Stimulated activated CD8-positive, alpha-beta memory T cell treated with anti-CD3 and anti-CD28 coated beads, Interleukin-7, amount 100 ng/mL, for 4 hours (primary cell): ENCODE results near the gene KRT6A.
"Not testable (repeated sequence)": the region's sequence is repeated elsewhere in the genome, so short reads cannot be mapped to it uniquely, and the experiment has no call there.

Source experiments
- DNase-seq, 2 donors: peaks; one replicate each; pipeline ENCODE4 v3.0.0-alpha.2; 2020; ENCODE audit warnings: low read depth in 2 of 2

The KRT6A gene

DNA sequence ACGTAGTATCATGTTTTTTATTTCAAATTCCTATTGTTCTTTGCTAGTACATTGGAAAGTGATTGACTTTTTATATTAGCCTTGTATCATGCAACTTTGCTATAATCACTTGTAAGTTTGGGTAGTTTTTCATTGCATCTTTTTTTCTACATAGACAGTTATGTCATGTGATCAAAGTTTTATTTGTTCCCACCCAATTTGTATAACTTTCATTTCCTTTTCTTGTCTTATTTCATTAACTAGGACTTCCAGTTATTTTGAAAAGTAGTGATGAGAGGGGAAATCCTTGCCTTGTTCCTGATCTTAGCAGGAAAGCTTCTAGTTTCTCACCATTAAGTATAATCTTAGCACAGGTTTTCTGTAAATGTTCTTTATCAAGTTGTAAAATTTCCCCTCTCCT is 9.8 kb upstream of the KRT6A start:
- DNase-seq: no peak

DNA sequence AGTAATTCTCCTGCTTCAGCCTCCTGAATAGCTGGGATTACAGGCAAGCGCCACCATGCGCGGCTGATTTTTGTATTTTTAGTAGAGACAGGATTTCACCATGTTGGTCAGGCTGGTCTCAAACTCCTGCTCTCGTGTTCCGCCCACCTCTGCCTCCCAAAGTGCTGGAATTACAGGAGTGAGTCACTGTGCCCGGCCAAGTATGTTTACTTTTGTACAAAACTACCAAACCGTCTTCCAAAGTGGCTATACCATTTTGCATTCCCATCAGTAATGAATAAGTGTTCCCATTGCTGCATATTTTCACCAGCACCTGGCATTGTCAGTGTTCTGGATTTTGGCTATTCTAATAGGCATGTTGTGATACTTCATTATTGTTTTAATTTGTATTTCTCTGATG is 8.4 kb upstream of the KRT6A start:
- DNase-seq: no peak

GRCh38 chr12:52500574-52500973 is 7.5 kb upstream of the KRT6A start:
- not testable (repeated sequence) for DNase-seq

DNA sequence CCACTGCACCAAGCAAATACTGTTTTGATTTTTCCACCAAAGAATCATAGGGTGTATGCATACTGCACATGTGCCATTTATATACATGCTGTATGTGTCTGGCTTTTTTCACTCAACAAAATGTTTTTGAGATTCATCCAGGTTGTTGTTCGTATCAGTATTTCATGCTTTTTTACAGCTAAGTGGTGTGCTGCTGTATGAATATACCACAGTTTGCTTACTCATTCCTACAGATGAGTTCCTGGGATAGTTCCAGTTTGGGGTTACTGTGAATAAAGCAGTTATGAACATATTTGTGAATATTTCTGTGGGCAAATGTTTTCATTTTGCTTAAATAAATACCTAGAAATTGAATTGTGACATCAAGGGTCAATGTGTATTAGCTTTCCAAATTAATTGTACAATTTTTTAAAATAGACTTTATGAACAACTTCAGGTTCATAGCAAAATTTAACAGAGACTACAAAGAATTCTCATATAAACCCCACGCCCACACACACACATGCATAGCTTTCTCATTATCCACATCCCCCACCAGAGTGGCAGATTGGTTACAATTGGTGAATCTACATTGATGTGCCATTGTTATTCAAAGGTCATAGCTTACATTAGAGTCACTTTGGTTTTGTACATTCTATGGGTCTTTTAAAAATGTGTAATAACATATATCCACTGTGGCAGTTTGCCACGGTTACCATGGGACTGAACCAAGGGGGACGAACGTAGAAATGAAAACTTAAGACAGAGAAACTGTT is 6.9 kb upstream of the KRT6A start:
- no peak for DNase-seq

GRCh38 chr12:52498946-52499345 is 5.9 kb upstream of the KRT6A start:
- DNase-seq: no peak

DNA sequence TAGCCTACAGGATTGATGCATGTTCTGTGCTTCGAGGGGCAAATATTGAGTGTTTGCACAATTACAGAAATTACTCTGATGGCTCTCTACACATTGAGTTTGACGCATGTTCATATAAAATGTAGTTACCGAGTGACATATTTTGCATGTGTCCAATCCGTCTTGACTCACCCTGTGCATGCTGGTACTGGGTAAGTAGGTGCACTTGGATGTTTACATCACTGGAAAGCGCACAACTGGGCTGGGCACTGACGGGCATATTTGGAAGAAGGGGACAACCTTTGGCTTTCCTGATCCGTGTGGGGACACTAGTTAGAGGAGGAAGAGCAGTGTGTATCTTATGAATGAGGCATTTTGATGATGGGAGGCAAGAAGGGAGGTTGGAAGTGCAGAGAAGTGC is 4.9 kb upstream of the KRT6A start:
- DNase-seq: no peak

DNA sequence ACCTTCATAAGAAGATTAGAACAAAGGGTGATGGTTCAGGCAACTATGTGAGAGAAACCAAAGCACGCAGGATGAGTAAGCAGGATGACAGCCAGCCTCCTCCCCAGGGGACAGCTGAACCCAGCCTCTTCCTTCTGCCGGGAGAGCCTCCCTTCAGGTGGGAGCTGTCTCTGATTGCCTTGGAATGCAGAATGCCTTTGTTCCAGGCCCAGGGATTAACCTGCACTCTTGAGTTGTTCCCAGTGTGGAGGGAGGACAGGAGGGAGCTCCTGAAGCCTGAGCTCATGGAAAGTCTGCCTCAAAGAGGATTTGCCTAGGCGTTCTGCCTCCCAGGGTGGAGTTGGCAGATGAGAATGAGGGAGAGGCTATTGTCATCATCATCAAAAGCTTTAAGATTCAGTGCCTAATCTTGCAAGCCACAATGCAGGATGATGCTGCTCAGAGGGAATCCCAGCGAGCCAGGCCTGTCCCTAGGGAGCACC is 3.6 kb upstream of the KRT6A start:
- no peak for DNase-seq

DNA sequence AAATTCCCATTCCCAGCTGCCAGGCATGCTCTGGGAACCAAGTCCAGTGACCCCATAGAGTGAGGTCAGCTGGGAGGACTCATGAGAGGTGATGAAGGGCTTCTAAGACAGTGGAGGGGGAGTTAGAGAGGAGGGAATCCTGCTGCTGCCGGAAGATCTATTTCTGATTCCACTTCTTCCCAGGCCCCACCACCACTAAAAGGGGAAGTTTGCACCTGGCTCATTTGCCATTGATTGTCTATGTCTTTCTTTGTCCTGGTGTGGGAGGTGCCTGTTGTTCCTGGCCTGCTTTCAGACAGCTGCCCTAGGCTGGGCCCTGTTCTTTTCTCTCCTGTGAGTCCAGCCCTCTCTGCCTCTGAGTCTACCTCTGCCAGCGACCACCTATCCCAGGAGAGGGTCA is 3.0 kb upstream of the KRT6A start:
- DNase-seq: no peak

GRCh38 chr12:52495389-52495788 is 2.3 kb upstream of the KRT6A start:
- no peak for DNase-seq

DNA sequence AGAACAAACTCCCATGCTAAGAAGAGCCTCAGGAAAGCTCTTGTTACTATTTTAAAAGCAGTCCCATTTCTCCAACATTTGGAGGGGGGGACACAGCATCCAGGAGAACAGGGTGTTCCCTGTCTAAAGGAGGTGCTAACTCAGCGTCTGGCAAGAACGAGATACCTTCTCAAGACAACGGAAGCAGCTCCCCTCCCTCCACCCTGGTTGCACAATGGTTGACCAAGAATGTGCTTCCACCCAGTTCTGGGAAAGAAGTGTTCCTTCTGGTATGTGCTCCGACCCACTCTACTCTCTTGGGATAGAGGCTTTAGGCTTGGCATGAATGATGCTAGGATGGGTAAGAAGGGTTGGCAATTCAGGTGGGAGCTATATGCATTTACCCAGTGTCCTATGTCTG is 1.5 kb upstream of the KRT6A start:
- no peak for DNase-seq

DNA sequence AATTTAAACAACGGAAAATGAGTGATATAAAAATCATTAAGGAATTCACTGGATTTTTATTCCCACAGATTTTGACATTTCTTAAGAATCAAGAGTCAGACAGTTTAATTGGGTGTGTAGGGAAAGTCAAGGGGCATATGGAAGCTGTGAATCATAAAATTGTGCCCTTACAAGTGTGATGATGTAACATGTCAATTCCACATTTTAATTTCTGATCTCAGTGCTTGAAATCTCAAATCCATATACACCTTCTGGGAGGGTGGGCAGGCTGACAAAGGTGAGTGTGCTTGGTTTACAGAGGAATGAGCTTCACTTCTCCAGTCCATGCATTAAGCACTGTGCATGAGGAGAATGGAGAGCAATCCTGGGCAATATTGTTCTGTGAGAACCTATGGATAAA is 1.0 kb upstream of the KRT6A start:
- DNase-seq: no peak

DNA sequence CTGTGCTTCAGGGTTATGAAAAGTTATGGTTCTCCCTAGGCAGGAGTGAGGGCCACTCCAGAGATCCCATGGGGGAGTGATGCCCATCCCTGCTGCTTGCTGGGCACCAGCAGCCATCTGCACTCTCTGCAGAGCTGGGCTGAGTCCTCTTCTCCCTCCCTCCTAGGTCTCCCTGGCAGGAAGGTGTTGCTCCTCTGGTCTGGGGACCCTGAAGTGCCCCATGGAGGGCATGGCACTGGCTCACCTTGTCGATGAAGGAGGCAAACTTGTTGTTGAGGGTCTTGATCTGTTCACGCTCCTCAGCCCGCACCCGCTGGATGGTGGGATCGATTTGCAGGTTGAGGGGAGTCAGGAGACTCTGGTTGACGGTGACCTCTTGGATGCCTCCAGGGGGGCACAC is 652 bp downstream of the KRT6A start:
- not testable (repeated sequence) for DNase-seq

DNA sequence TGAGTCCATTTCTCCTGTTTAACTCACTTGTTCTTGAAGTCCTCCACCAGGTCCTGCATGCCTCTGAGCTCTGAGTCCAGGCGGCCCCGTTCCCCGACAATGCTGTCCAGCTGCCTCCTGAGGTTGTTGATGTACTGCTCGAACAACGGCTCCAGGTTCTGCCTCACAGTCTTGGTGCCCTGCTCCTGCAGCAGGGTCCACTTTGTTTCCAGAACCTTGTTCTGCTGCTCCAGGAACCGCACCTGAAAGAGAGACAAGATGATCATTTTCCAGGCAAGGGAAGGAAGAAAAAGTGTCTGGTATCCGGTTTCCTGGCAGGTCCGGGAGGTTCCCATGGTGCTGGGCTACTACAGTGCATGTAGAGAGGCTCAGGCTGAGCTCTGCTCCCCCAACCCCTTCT is 1.6 kb downstream of the KRT6A start:
- DNase-seq: not testable (repeated sequence)

GRCh38 chr12:52488736-52489135 is 4.3 kb downstream of the KRT6A start:
- no peak for DNase-seq

- not testable (repeated sequence) for DNase-seq
Measured at GRCh38 chr12:52487744-52488443, 5.2 kb downstream of the KRT6A start.

DNA sequence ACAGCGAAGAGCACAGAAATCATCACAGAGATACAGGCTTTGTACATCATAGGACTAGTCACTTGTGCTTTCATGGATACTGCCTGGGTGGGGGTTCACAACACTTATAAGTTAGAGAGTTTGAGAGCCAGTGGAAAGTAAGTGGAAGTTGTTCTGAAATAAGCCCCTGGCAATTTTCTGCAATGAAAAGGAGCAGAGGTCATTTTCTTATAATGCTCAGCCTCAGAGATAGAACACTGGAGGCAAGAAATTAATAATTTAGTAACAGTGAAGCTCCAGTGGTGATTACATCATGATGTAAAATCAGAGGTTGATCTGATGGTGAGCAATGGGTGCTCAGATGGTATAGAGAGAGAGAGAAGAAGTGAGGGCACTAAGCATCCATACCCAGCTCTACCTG is 5.8 kb downstream of the KRT6A start:
- DNase-seq: no peak

- DNase-seq: no peak
Measured at GRCh38 chr12:52486166-52487105, 6.6 kb downstream of the KRT6A start.

DNA sequence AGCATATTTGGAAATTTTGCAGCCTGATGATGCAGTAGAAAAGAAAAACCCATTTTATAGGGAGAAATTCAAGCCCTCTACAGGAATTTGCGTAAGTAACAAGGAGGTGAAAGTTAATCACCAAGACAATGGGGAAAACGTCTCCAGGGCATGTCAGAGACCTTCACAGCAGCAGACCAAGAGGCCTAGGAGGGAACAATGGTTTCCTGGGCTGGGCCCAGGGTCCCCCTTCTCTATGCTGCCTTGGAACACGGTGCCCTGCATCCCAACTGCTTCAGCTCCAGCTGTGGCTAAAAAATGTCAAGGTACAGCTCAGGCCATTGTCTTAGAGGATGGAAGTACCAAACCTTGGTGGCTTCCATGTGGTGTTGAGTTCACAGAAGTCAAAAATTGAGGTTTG is 13.0 kb downstream of the KRT6A start:
- no peak for DNase-seq

DNA sequence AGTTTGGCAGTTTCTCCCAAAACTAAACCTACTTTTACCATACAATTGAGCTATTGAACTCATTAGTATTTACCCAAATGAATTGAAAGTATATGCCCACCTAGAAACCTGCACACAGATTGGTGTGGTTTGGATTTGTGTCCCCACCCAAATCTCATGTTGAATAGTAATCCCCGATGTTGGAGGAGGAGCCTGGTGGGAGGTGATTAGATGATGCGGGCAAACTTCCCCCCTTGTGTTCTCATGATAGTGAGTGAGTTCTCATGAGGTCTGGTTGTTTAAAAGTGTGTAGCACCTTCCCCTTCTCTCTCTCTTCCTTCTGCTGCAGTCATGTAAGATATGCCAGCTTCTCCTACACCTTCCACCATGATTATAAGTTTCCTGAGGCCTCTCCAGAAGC is 15.4 kb downstream of the KRT6A start:
- no peak for DNase-seq

DNA sequence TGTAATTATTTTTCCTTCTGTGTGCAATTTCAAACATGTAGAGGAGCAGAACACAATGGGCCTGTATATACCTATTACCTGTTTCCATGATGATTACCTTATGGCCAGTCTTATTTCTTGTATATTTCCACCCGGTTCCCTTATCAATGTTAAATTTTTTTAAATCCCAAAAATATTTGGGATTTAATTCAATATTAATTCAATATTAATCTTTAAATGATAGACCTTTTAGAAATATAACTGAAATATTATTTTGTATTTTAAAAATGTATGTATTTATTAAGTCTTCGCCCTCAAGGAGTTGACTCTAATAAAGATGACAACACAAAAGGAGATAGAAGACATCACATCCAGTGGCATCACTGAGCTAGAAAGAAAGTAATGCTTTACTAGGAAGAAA is 18.8 kb downstream of the KRT6A start:
- DNase-seq: no peak

- DNase-seq: no peak
Measured at GRCh38 chr12:52473768-52474167, 19.3 kb downstream of the KRT6A start, which contains the start of gene KRT6C. KRT6C (minus strand) TSS chr12:52473805; CDS start chr12:52473737, 68 bp downstream.

DNA sequence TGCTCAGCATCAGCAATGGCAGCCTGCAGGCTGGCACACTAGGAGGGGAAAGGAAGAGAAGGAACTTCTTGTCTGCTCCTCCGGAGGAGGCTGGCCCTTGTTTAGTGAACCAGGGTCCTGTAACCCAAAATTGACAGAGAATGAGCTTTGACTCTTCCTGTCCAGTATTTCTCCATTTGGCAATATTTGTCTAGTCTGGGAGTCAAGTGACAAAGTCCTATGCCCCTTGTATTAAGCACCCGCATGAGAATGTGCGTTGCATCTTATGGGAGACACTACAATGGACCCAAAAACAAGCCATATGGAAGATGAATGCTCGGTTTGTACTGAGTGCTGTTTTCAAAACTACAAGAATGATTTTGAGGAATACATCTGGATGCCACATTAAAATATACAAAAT is 23.2 kb downstream of the KRT6A start:
- DNase-seq: no peak
